Measurements from ENCODE around the gene ADCYAP1R1. TPM values are rescaled to one million over a fixed set of nuclear protein-coding genes. Genes with fewer than 3 reads are reported as not detected.

Gene ADCYAP1R1
- total RNA-seq, 1 experiment from 2014 or later: not detected

DNA sequence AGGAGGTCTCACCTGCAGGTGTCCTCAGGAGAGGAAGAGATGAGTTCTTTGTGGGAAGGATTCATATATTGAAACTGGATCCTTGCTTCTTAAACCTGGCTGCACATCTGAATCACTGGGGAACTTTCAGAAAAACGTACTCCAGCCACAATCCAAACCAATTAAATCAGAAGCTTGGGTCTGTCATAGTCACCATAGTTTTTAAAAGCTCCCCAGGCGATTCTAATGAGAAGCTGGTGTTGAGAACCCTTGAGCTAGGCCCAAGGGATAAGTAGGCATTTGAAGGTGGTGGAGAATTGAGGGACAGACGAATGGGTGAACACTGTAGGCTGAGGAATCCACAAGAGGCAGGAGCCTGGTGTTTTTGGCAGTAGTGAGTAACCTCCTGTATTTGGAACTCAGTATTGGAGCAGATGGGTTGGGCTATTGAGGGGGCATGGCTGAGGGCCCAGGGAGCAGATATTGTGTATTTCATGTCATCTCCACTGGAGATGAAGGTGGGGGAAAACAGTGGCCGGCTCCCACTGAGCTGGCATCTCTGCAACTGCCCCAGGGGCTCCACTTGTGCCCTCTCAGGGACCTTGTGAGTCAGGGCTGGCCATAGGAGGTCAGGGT is 14.5 kb downstream of the ADCYAP1R1 start:
- no peaks in the 10 kb centered on the region for H3K79me2 ChIP-seq (ENCODE audit: low read depth)
- DNase-seq: no peak
- ChIA-PET CTCF (no interaction called here), POLR2A (ENCODE audit: unreplicated experiment) (no interaction called here)
- H3F3A ChIP-seq (ENCODE audit: insufficient read depth, low read depth): no peaks in the 10 kb centered on the region
- no peak overlapping the region for H3K27ac ChIP-seq
- H3K36me3 ChIP-seq (ENCODE audit: low read depth): no peaks in the 10 kb centered on the region
- TF ChIP-seq EZH2 (IDR thresholded peaks at IDR 0.05; ENCODE audit: low read depth): no peak
- TF ChIP-seq, protein P1, sequence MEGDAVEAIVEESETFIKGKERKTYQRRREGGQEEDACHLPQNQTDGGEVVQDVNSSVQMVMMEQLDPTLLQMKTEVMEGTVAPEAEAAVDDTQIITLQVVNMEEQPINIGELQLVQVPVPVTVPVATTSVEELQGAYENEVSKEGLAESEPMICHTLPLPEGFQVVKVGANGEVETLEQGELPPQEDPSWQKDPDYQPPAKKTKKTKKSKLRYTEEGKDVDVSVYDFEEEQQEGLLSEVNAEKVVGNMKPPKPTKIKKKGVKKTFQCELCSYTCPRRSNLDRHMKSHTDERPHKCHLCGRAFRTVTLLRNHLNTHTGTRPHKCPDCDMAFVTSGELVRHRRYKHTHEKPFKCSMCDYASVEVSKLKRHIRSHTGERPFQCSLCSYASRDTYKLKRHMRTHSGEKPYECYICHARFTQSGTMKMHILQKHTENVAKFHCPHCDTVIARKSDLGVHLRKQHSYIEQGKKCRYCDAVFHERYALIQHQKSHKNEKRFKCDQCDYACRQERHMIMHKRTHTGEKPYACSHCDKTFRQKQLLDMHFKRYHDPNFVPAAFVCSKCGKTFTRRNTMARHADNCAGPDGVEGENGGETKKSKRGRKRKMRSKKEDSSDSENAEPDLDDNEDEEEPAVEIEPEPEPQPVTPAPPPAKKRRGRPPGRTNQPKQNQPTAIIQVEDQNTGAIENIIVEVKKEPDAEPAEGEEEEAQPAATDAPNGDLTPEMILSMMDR (conservative IDR thresholded peaks at IDR 0.05): no peak
- intact Hi-C loops (cut with micrococcal nuclease; ENCODE audit: unreplicated experiment): no loop called here
- H3K4me2 ChIP-seq: no peak overlapping the region
- H2AFZ ChIP-seq: no peak overlapping the region
- no peaks in the 10 kb centered on the region for H4K20me1 ChIP-seq (ENCODE audit: insufficient read depth)
- H3K4me1 ChIP-seq (replicated peaks; ENCODE audit: insufficient read depth): no peaks in the 10 kb centered on the region
- peaks cover 92% of the 10 kb centered on the region for H3K27me3 ChIP-seq (ENCODE audit: insufficient read depth, low read depth)
- no peak overlapping the region for H3K4me3 ChIP-seq
- no peaks in the 10 kb centered on the region for H3K9me3 ChIP-seq (ENCODE audit: insufficient read depth, low read depth)
- no peaks in the 10 kb centered on the region for H3K9me2 ChIP-seq (ENCODE audit: insufficient read depth)
- no TSS peak for BruUV-seq (replicated peaks)

DNA sequence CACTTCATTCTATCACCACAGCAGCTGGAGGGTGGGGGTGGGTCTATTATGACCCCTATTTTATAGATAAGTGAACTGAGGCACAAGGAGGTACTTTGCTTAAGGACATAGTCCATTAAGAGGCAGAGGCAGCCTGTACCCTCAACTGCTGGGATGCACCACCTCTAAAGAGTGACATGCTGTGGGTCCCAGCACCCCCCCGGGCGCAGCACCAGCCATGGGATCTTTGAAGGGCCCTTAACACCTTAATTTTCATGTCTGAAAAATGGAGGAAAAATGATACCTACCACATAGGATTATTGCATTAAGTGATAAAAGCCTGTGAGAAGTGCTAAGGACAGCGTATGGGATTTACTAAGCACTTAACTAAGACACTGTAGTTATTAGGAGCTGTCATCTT is 15.4 kb downstream of the ADCYAP1R1 start:
- ChIA-PET POLR2A (ENCODE audit: unreplicated experiment) (no interaction called here), CTCF (no interaction called here)
- BruUV-seq (replicated peaks): no TSS peak
- Histone ChIP-seq H3K9me2 (ENCODE audit: insufficient read depth) (no peaks in the 10 kb centered on the region), H2AFZ (no peak overlapping the region), H4K20me1 (ENCODE audit: insufficient read depth) (no peaks in the 10 kb centered on the region), H3K4me1 (replicated peaks; ENCODE audit: insufficient read depth) (no peaks in the 10 kb centered on the region), H3F3A (ENCODE audit: insufficient read depth, low read depth) (no peaks in the 10 kb centered on the region), H3K79me2 (ENCODE audit: low read depth) (no peaks in the 10 kb centered on the region), H3K4me2 (no peak overlapping the region), H3K36me3 (ENCODE audit: low read depth) (no peaks in the 10 kb centered on the region), H3K27me3 (ENCODE audit: insufficient read depth, low read depth) (peaks cover 93% of the 10 kb centered on the region), H3K27ac (no peak overlapping the region), H3K4me3 (no peak overlapping the region), H3K9me3 (ENCODE audit: insufficient read depth, low read depth) (no peaks in the 10 kb centered on the region)
- TF ChIP-seq, protein P1 (conservative IDR thresholded peaks at IDR 0.05): no peak
- TF ChIP-seq EZH2 (IDR thresholded peaks at IDR 0.05; ENCODE audit: low read depth): no peak
- intact Hi-C loops (cut with micrococcal nuclease; ENCODE audit: unreplicated experiment): no loop called here
- no peak for DNase-seq

DNA sequence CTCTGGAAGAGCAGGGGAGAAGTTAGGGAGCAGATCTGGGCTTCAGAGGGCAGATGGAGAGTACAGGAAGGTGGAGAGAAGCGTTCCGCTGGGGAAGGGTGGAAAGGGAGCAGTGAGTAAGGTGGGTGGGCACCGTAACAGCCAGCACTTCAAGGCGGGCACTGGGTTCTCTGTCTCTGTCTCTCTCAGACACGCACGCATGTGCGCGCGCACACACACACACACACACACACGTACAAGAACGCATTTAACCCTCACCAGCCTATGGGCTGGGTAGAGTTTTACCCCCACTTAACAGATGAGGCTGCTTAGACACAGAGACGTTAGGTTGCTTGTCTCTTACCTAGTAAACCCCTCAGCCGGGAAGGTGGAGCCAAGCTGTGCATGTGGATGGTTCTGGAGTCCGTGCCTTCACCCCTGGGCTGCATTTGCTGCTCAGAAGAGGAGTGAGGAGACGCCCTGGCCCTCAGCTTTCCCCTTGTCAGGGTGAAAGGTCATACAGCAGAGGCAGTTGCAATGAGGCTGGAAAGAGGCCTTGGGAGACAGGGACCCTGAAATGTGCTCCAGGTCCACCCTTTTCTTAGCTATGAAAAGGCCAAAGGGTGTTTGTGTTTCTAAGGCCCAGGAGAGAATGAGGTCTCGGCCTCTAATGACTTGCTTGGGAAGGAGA is 16.0 kb downstream of the ADCYAP1R1 start:
- POLR2A ChIA-PET (ENCODE audit: unreplicated experiment): no interaction called here
- TF ChIP-seq EZH2 (IDR thresholded peaks at IDR 0.05; ENCODE audit: low read depth): no peak
- TF ChIP-seq, protein P1 (conservative IDR thresholded peaks at IDR 0.05): no peak
- CTCF ChIA-PET: interaction anchor here (0.5 kb wide), 1 partner anchor 176 kb away, joined by 3 read pairs; no protein-coding TSS in a partner anchor
- Histone ChIP-seq H3K27me3 (ENCODE audit: insufficient read depth, low read depth) (peaks cover 93% of the 10 kb centered on the region), H3K9me3 (ENCODE audit: insufficient read depth, low read depth) (no peaks in the 10 kb centered on the region), H4K20me1 (ENCODE audit: insufficient read depth) (no peaks in the 10 kb centered on the region), H2AFZ (no peak overlapping the region), H3K4me3 (no peak overlapping the region), H3K4me2 (no peak overlapping the region), H3K27ac (no peak overlapping the region), H3K4me1 (replicated peaks; ENCODE audit: insufficient read depth) (no peaks in the 10 kb centered on the region), H3K9me2 (ENCODE audit: insufficient read depth) (no peaks in the 10 kb centered on the region), H3F3A (ENCODE audit: insufficient read depth, low read depth) (no peaks in the 10 kb centered on the region), H3K79me2 (ENCODE audit: low read depth) (no peaks in the 10 kb centered on the region), H3K36me3 (ENCODE audit: low read depth) (no peaks in the 10 kb centered on the region)
- intact Hi-C loops (cut with micrococcal nuclease; ENCODE audit: unreplicated experiment): no loop called here
- no peak for DNase-seq
- no TSS peak for BruUV-seq (replicated peaks)

Data from PC-9 (cell line).